ENCODE data around the gene FBXO45.
"Not testable (repeated sequence)": the region's sequence is repeated elsewhere in the genome, so short reads cannot be mapped to it uniquely, and the experiment has no call there.

The FBXO45 gene

GRCh38 chr3:196547067-196547466, 21.4 kb upstream of the FBXO45 start:
- no peak for TF ChIP-seq CTCF (IDR thresholded peaks at IDR 0.05)
- Histone ChIP-seq H2AFZ (no peak overlapping the region), H3K9ac (no peak overlapping the region), H3K36me3 (ENCODE audit: control insufficient read depth, insufficient read depth, low read length) (no peaks in the 10 kb centered on the region), H3K79me2 (no peaks in the 10 kb centered on the region), H3K4me3 (ENCODE audit: low read depth, low read length) (no peak overlapping the region), H3K4me1 (no peaks in the 10 kb centered on the region), H3K27me3 (ENCODE audit: control insufficient read depth, insufficient read depth, low read length) (no peaks in the 10 kb centered on the region), H3K27ac (no peak overlapping the region), H3K4me2 (ENCODE audit: low read length) (no peak overlapping the region), H3K9me3 (ENCODE audit: control insufficient read depth, low read length) (no peaks in the 10 kb centered on the region)

GRCh38 chr3:196549312-196549711, 19.1 kb upstream of the FBXO45 start:
- H3K4me1 ChIP-seq; H3K79me2 ChIP-seq; H3K36me3 ChIP-seq (ENCODE audit: control insufficient read depth, insufficient read depth, low read length); H3K9ac ChIP-seq; H3K4me2 ChIP-seq (ENCODE audit: low read length); H3K27me3 ChIP-seq (ENCODE audit: control insufficient read depth, insufficient read depth, low read length); H2AFZ ChIP-seq; H3K4me3 ChIP-seq (ENCODE audit: low read depth, low read length); H3K9me3 ChIP-seq (ENCODE audit: control insufficient read depth, low read length); H3K27ac ChIP-seq: not testable (repeated sequence)

GRCh38 chr3:196550172-196550571, 18.3 kb upstream of the FBXO45 start:
- not testable (repeated sequence) for H3K4me2 ChIP-seq (ENCODE audit: low read length); H3K79me2 ChIP-seq; H3K9ac ChIP-seq; H2AFZ ChIP-seq; H3K36me3 ChIP-seq (ENCODE audit: control insufficient read depth, insufficient read depth, low read length); H3K4me3 ChIP-seq (ENCODE audit: low read depth, low read length); H3K9me3 ChIP-seq (ENCODE audit: control insufficient read depth, low read length); H3K4me1 ChIP-seq; H3K27me3 ChIP-seq (ENCODE audit: control insufficient read depth, insufficient read depth, low read length); H3K27ac ChIP-seq

GRCh38 chr3:196552253-196552652, 16.2 kb upstream of the FBXO45 start:
- no peaks in the 10 kb centered on the region for H3K27me3 ChIP-seq (ENCODE audit: control insufficient read depth, insufficient read depth, low read length)
- no peak for TF ChIP-seq CTCF (IDR thresholded peaks at IDR 0.05)
- no peaks in the 10 kb centered on the region for H3K4me1 ChIP-seq
- no peak overlapping the region for H3K27ac ChIP-seq
- H3K36me3 ChIP-seq (ENCODE audit: control insufficient read depth, insufficient read depth, low read length) = no peaks in the 10 kb centered on the region
- H2AFZ ChIP-seq = no peak overlapping the region
- H3K4me3 ChIP-seq (ENCODE audit: low read depth, low read length) = no peak overlapping the region
- H3K9me3 ChIP-seq (ENCODE audit: control insufficient read depth, low read length) = no peaks in the 10 kb centered on the region
- H3K9ac ChIP-seq = no peak overlapping the region
- H3K4me2 ChIP-seq (ENCODE audit: low read length) = no peak overlapping the region
- H3K79me2 ChIP-seq = no peaks in the 10 kb centered on the region

GRCh38 chr3:196553551-196553950, 14.9 kb upstream of the FBXO45 start:
- H3K27ac ChIP-seq = no peak overlapping the region
- H3K4me2 ChIP-seq (ENCODE audit: low read length) = no peak overlapping the region
- no peak for TF ChIP-seq CTCF (IDR thresholded peaks at IDR 0.05)
- H3K9ac ChIP-seq = no peak overlapping the region
- no peaks in the 10 kb centered on the region for H3K36me3 ChIP-seq (ENCODE audit: control insufficient read depth, insufficient read depth, low read length)
- H3K27me3 ChIP-seq (ENCODE audit: control insufficient read depth, insufficient read depth, low read length) = no peaks in the 10 kb centered on the region
- no peak overlapping the region for H2AFZ ChIP-seq
- no peaks in the 10 kb centered on the region for H3K79me2 ChIP-seq
- no peak overlapping the region for H3K4me3 ChIP-seq (ENCODE audit: low read depth, low read length)
- no peaks in the 10 kb centered on the region for H3K9me3 ChIP-seq (ENCODE audit: control insufficient read depth, low read length)
- H3K4me1 ChIP-seq = no peaks in the 10 kb centered on the region

- no peaks in the 10 kb centered on the region for H3K4me1 ChIP-seq
- H3K79me2 ChIP-seq = no peaks in the 10 kb centered on the region
- H3K4me2 ChIP-seq (ENCODE audit: low read length) = no peak overlapping the region
- H2AFZ ChIP-seq = no peak overlapping the region
- no peak overlapping the region for H3K27ac ChIP-seq
- H3K4me3 ChIP-seq (ENCODE audit: low read depth, low read length) = no peak overlapping the region
- no peaks in the 10 kb centered on the region for H3K36me3 ChIP-seq (ENCODE audit: control insufficient read depth, insufficient read depth, low read length)
- no peaks in the 10 kb centered on the region for H3K9me3 ChIP-seq (ENCODE audit: control insufficient read depth, low read length)
- H3K27me3 ChIP-seq (ENCODE audit: control insufficient read depth, insufficient read depth, low read length) = no peaks in the 10 kb centered on the region
- TF ChIP-seq CTCF (IDR thresholded peaks at IDR 0.05) = no peak
- H3K9ac ChIP-seq = no peak overlapping the region
These were observed 14.3 kb upstream of the FBXO45 start for GRCh38 chr3:196554205-196554604.
